Kasumi-1 (cell line): ENCODE measurements around the gene ZNF454.

ENCODE experiments used
- DNase-seq, 2 experiments: peaks; one replicate each; lab custom pipeline; 2025; lab: John Stamatoyannopoulos, UW

ZNF454 gene

DNA sequence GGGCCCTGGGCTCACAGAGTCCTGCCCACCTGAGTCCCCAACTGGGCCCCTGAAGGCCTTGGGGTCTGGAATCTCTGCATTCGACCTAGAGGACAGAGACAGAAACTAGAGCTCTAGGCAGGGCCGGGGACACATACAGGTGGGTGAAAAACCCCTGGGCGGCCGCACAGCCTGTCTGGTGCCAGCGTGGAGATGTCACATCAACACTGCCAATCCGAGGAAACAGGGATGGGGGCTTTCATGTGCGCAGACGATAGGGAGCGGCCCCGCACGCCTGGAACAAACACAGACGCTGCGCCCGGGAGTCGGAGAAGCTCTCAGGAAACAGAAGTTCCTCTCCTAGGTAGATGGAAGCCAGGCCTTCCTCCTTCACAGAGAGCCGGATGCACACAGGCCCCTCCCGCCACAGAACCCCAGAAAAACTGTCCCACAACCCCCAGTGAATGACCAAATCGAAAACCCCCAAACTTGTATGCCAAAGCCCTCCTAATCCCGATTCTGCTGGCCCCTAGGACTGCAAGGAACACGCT is 52.3 kb downstream of the ZNF454 start:
- no peak for DNase-seq

DNA sequence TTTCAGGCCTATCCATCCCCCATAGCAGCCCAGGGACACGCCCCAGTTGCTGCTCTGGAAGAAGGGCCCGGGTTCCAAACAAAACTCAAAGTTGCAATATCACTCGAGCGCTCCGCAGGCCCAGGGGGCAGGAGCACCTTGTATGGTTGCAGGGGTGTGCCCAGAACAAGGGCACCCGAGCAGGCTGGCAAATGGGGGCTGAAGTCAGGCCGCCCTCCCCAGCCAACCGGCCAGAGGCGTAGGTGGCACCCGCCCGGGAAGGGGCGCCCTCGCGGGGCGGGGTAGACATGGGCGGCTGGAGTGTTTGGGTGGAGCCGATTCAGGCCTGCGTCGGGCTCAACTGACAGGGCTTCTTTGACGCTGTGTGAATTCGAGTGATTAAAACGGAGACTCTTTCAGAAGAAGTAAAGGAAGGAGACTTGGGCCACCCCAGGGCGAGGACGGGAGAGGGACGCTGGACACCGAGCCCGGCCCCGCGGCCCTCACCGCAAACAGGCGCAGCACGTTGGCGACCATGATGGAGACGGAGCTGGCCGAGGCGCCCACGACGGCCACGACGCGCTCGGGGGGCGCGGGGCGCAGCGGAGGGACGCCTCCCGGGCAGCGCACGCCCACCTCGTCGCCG is 53.1 kb downstream of the ZNF454 start:
- no peak for DNase-seq

- DNase-seq, result no peak
These were observed 53.8 kb downstream of the ZNF454 start, which contains the start of gene GRM6 for GRCh38 chr5:178994580-178995340. GRM6 (minus strand) TSS chr5:178995320; CDS start chr5:178994944, 376 bp downstream.

GRCh38 chr5:178995341-178995690 is 54.3 kb downstream of the ZNF454 start:
- DNase-seq, result no peak

- DNase-seq, result no peak
These were observed 55.2 kb downstream of the ZNF454 start for GRCh38 chr5:178996156-178996555.

GRCh38 chr5:178997191-178997590 is 56.2 kb downstream of the ZNF454 start:
- DNase-seq, result no peak

DNA sequence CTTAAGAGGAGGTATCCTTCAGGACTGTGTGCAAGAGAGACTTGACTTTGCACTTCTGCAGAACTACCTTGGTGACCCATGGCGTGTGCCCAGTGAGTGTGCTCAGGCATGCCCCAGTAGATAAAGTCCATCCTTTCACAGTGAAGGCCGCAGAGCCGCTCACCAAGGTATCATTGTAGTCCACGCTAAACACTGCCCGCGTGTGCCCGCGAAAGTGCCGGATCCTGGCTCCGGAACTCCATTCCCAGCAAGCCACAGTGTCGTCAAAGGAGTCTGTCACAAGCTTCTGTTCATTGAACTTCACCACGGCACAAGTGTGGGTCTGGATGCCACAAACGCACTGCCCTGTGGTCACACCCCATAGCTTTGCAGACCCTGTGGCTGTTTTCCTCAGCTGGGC is 57.4 kb downstream of the ZNF454 start:
- DNase-seq, result no peak

- no peak for DNase-seq
These were observed 65.6 kb downstream of the ZNF454 start for GRCh38 chr5:179006564-179006963.

GRCh38 chr5:179008667-179009066 is 67.7 kb downstream of the ZNF454 start:
- no peak for DNase-seq
